KOPT-K1 (cell line): ENCODE measurements around the gene KIT.

Experiments used
- H3K27ac ChIP-seq: fragments of 200-600 bp; sonication (generic); 2 replicates; pipeline ENCODE4 v1.5.1; 2016; ENCODE audit warnings: antibody characterized with exemption, mild to moderate bottlenecking, low read depth, low read length; ENCODE audit not compliant: poor library complexity, severe bottlenecking
- H3K36me3 ChIP-seq: fragments of 200-600 bp; sonication (generic); 2 replicates; pipeline ENCODE4 v1.5.1; 2017; ENCODE audit warnings: antibody characterized with exemption, mild to moderate bottlenecking, low read length, moderate library complexity; ENCODE audit not compliant: insufficient read depth
- H3K9me3 ChIP-seq: fragments of 200-600 bp; sonication (generic); 2 replicates; pipeline ENCODE4 v1.5.1; 2017; ENCODE audit warnings: antibody characterized with exemption, low read length, mild to moderate bottlenecking; ENCODE audit not compliant: insufficient read depth, poor library complexity, severe bottlenecking

KIT gene

GRCh38 chr4:54731976-54732375 lies 74.2 kb downstream of the KIT start:
- H3K36me3 ChIP-seq, result no peaks in the 10 kb centered on the region
- no peaks in the 10 kb centered on the region for H3K9me3 ChIP-seq
- no peak overlapping the region for H3K27ac ChIP-seq

GRCh38 chr4:54737421-54737820 lies 79.7 kb downstream of the KIT start:
- Histone ChIP-seq H3K27ac (no peak overlapping the region), H3K36me3 (no peaks in the 10 kb centered on the region), H3K9me3 (no peaks in the 10 kb centered on the region)

GRCh38 chr4:54741202-54741601 lies 83.4 kb downstream of the KIT start:
- H3K9me3 ChIP-seq, result no peaks in the 10 kb centered on the region
- no peaks in the 10 kb centered on the region for H3K36me3 ChIP-seq
- no peak overlapping the region for H3K27ac ChIP-seq

GRCh38 chr4:54742636-54743399 lies 85.1 kb downstream of the KIT start:
- Histone ChIP-seq H3K27ac (no peak overlapping the region), H3K9me3 (no peaks in the 10 kb centered on the region), H3K36me3 (no peaks in the 10 kb centered on the region)

GRCh38 chr4:54743562-54743961 lies 85.8 kb downstream of the KIT start:
- Histone ChIP-seq H3K36me3 (no peaks in the 10 kb centered on the region), H3K27ac (no peak overlapping the region), H3K9me3 (no peaks in the 10 kb centered on the region)

GRCh38 chr4:54744487-54744886 lies 86.7 kb downstream of the KIT start:
- Histone ChIP-seq H3K36me3 (no peaks in the 10 kb centered on the region), H3K27ac (no peak overlapping the region), H3K9me3 (no peaks in the 10 kb centered on the region)

- H3K9me3 ChIP-seq, result no peaks in the 10 kb centered on the region
- H3K27ac ChIP-seq, result no peak overlapping the region
- H3K36me3 ChIP-seq, result no peaks in the 10 kb centered on the region
These were observed 87.4 kb downstream of the KIT start for GRCh38 chr4:54745031-54745770.

- Histone ChIP-seq H3K27ac (no peak overlapping the region), H3K36me3 (no peaks in the 10 kb centered on the region), H3K9me3 (no peaks in the 10 kb centered on the region)
These were observed 88.5 kb downstream of the KIT start for GRCh38 chr4:54746218-54746617.

GRCh38 chr4:54750341-54750740 lies 92.6 kb downstream of the KIT start:
- H3K27ac ChIP-seq, result no peak overlapping the region
- no peaks in the 10 kb centered on the region for H3K36me3 ChIP-seq
- H3K9me3 ChIP-seq, result no peaks in the 10 kb centered on the region

- no peaks in the 10 kb centered on the region for H3K36me3 ChIP-seq
- no peak overlapping the region for H3K27ac ChIP-seq
- H3K9me3 ChIP-seq, result no peaks in the 10 kb centered on the region
These were observed 96.6 kb downstream of the KIT start for GRCh38 chr4:54754394-54754793.

- H3K9me3 ChIP-seq, result no peaks in the 10 kb centered on the region
- no peaks in the 10 kb centered on the region for H3K36me3 ChIP-seq
These were observed 106.7 kb downstream of the KIT start for GRCh38 chr4:54764476-54764875.

GRCh38 chr4:54767376-54767775 lies 109.6 kb downstream of the KIT start:
- H3K36me3 ChIP-seq, result no peaks in the 10 kb centered on the region
- H3K27ac ChIP-seq, result no peak overlapping the region
- H3K9me3 ChIP-seq, result no peaks in the 10 kb centered on the region

More at GRCh38 chr4:54764476-54764875, 106.7 kb downstream of the KIT start:
- no peak overlapping the region for H3K27ac ChIP-seq

- no peaks in the 10 kb centered on the region for H3K36me3 ChIP-seq
- H3K27ac ChIP-seq, result no peak overlapping the region
- H3K9me3 ChIP-seq, result no peaks in the 10 kb centered on the region
These were observed 115.3 kb downstream of the KIT start for GRCh38 chr4:54773022-54773421.

- no peak overlapping the region for H3K27ac ChIP-seq
- H3K9me3 ChIP-seq, result no peaks in the 10 kb centered on the region
- no peaks in the 10 kb centered on the region for H3K36me3 ChIP-seq
These were observed 121.3 kb downstream of the KIT start for GRCh38 chr4:54779036-54779435.

- Histone ChIP-seq H3K9me3 (no peaks in the 10 kb centered on the region), H3K36me3 (no peaks in the 10 kb centered on the region)
These were observed 121.9 kb downstream of the KIT start for GRCh38 chr4:54779476-54780148.

More at GRCh38 chr4:54779476-54780148, 121.9 kb downstream of the KIT start:
- no peak overlapping the region for H3K27ac ChIP-seq
